Measurements from ENCODE around the gene ABCA2. TPM values are rescaled to one million over a fixed set of nuclear protein-coding genes. Genes with fewer than 3 reads are reported as not detected.

Gene ABCA2
- total and polyA plus RNA-seq, 9 of the 15 experiments (the other 6 are each of a cell fraction or from before 2014, with no cell fraction given), result 0.69 to 16.3 (median 6.1) TPM; not detected in 2

- no peak; the same call in 1 of the 2 replicates for TF ChIP-seq ZNF511 (CRISPR knock-in tag; IDR thresholded peaks at IDR 0.05)
- TF ChIP-seq ZNF764 (CRISPR knock-in tag; IDR thresholded peaks at IDR 0.05; ENCODE audit: low read depth), result no peak
- no peak for TF ChIP-seq CCAR2 (IDR thresholded peaks at IDR 0.05; ENCODE audit: low read depth, low read length)
- TF ChIP-seq ZZZ3 (IDR thresholded peaks at IDR 0.05), result no peak
- no peak for TF ChIP-seq GTF2A2 (tag; IDR thresholded peaks at IDR 0.05)
- TF ChIP-seq SMAD4 (CRISPR knock-in tag; conservative IDR thresholded peaks at IDR 0.05), result no peak
- peak; percentile 89 to 92 (median 90) for TF ChIP-seq CTCF (IDR thresholded peaks at IDR 0.05 in 2 of 3, conservative IDR thresholded peaks at IDR 0.05 in 1 of 3; ENCODE audit: insufficient read depth in 2 of 3, low read depth in 1 of 3, low read length in 3 of 3)
- no peak for TF ChIP-seq NELFE (IDR thresholded peaks at IDR 0.05; ENCODE audit: insufficient read depth, insufficient read length)
- TF ChIP-seq HNRNPK (IDR thresholded peaks at IDR 0.05; ENCODE audit: low read depth, low read length, poor library complexity, severe bottlenecking), result no peak
- TF ChIP-seq TFAP4 (CRISPR knock-in tag; IDR thresholded peaks at IDR 0.05; ENCODE audit: borderline replicate concordance), result peak; percentile 26; the same call in 1 of the 2 replicates
- TF ChIP-seq PTRF (tag; IDR thresholded peaks at IDR 0.05), result no peak
- TF ChIP-seq HDGF (IDR thresholded peaks at IDR 0.05), result no peak
- TF ChIP-seq GABPA (tag; conservative IDR thresholded peaks at IDR 0.05; ENCODE audit: low read depth), result no peak
- no peak for TF ChIP-seq ZFX (CRISPR knock-in tag; IDR thresholded peaks at IDR 0.05)
- no peak for TF ChIP-seq HMGXB4 (CRISPR knock-in tag; IDR thresholded peaks at IDR 0.05)
- no peak for TF ChIP-seq GABPB1 (CRISPR knock-in tag; IDR thresholded peaks at IDR 0.05)
- TF ChIP-seq MBD2 (IDR thresholded peaks at IDR 0.05; ENCODE audit: borderline replicate concordance, low read depth), result 0 out of 2 replicates have a peak, but pooled peaks have one; percentile 25
- TF ChIP-seq MAZ (CRISPR knock-in tag; conservative IDR thresholded peaks at IDR 0.05 in 1 of 2, IDR thresholded peaks at IDR 0.05 in 1 of 2), result peak; percentile 44 to 64; a peak in 3 of 4 replicates
- TF ChIP-seq XRCC5 (IDR thresholded peaks at IDR 0.05; ENCODE audit: low read depth, low read length), result peak; percentile 77; the same call in 1 of the 2 replicates
- no peak for TF ChIP-seq ZNF507 (tag; conservative IDR thresholded peaks at IDR 0.05)
- no peak for TF ChIP-seq ZNF445 (CRISPR knock-in tag; IDR thresholded peaks at IDR 0.05; ENCODE audit: low read depth)
- TF ChIP-seq CHD2 (IDR thresholded peaks at IDR 0.05; ENCODE audit: low read depth, low read length), result no peak
Measured at GRCh38 chr9:137029058-137029936, 1.3 kb upstream of the ABCA2 start (continued).
